ENCODE data around the gene HRCT1.

- TF ChIP-seq POLR2A (IDR thresholded peaks at IDR 0.05) (no peak), CTCF (IDR thresholded peaks at IDR 0.05) (no peak)
Observed at GRCh38 chr9:35944841-35945240, 38.8 kb downstream of the HRCT1 start.
